GM12865 (cell line): ENCODE data around the gene NSUN4.

Experiments used
- DNase-seq: peaks from one replicate; pipeline ENCODE4 v3.0.0; 2010; ENCODE audit warnings: low read depth
- H3K4me3 ChIP-seq: 2 replicates; pipeline ENCODE4 v1.5.1; 2011; ENCODE audit warnings: mild to moderate bottlenecking, low read depth, low read length, control low read depth
- CTCF ChIP-seq: IDR thresholded peaks from 2 replicates; pipeline ENCODE4 v1.5.1; 2011; ENCODE audit warnings: low read length, control low read depth, low read depth, inconsistent platforms; ENCODE audit not compliant: insufficient read depth; ENCODE audit errors: missing control alignments

Gene NSUN4

GRCh38 chr1:46340404-46341221 lies at the start of gene NSUN4:
Gene NSUN4, plus strand, starts transcription at chr1:46340807. Its CDS starts 20 bp downstream, at chr1:46340827.
- peak; percentile 88 for TF ChIP-seq CTCF
- peak; percentile 95 for DNase-seq
- H3K4me3 ChIP-seq, result peak within 1 kb of the TSS; percentile 87

- DNase-seq, result no peak
- TF ChIP-seq CTCF, result no peak
- H3K4me3 ChIP-seq, result no peak overlapping the region
These were observed 45.3 kb upstream of the NSUN4 start for GRCh38 chr1:46295306-46295705.

- TF ChIP-seq CTCF, result no peak
- DNase-seq, result no peak
- no peak overlapping the region for H3K4me3 ChIP-seq
These were observed 42.2 kb upstream of the NSUN4 start for GRCh38 chr1:46298387-46298786.

GRCh38 chr1:46300673-46301405 lies 39.8 kb upstream of the NSUN4 start:
- no peak for TF ChIP-seq CTCF
- peak overlapping the region; percentile 82 for H3K4me3 ChIP-seq
- no peak for DNase-seq

GRCh38 chr1:46301406-46301807 lies 39.2 kb upstream of the NSUN4 start:
- H3K4me3 ChIP-seq, result peak overlapping the region; percentile 82
- TF ChIP-seq CTCF, result no peak
- no peak for DNase-seq

GRCh38 chr1:46301808-46302640 lies 38.6 kb upstream of the NSUN4 start:
- TF ChIP-seq CTCF, result peak; percentile 51
- peak; percentile 81 for DNase-seq

More at GRCh38 chr1:46301808-46302640, 38.6 kb upstream of the NSUN4 start:
- peak overlapping the region; percentile 82 for H3K4me3 ChIP-seq
